ENCODE results near the gene PIK3R1. TPM values are rescaled to one million over a fixed set of nuclear protein-coding genes. Genes with fewer than 3 reads are reported as not detected.
A peak's percentile ranks its signal among the peaks of the same experiment; 100 is the strongest.

PIK3R1 gene
- total RNA-seq, 1 experiment from 2014 or later, result 11.4 TPM

GRCh38 chr5:68329554-68330255 is 114.1 kb downstream of the PIK3R1 start:
- DNase-seq (ENCODE audit: low spot score), result no peak

- DNase-seq (ENCODE audit: low spot score), result no peak
Measured at GRCh38 chr5:68330574-68330973, 115.0 kb downstream of the PIK3R1 start.

- peak; percentile 40 for DNase-seq (ENCODE audit: low spot score)
Measured at GRCh38 chr5:68331192-68332079, 115.9 kb downstream of the PIK3R1 start.

GRCh38 chr5:68332080-68332451 is 116.5 kb downstream of the PIK3R1 start:
- no peak for DNase-seq (ENCODE audit: low spot score)

GRCh38 chr5:68332556-68332955 is 117.0 kb downstream of the PIK3R1 start:
- no peak for DNase-seq (ENCODE audit: low spot score)

GRCh38 chr5:68333649-68334552 is 118.3 kb downstream of the PIK3R1 start:
- peak; percentile 96 for DNase-seq (ENCODE audit: low spot score)

- no peak for DNase-seq (ENCODE audit: low spot score)
Measured at GRCh38 chr5:68334553-68334886, 119.0 kb downstream of the PIK3R1 start.

GRCh38 chr5:68335075-68335474 is 119.5 kb downstream of the PIK3R1 start:
- no peak for DNase-seq (ENCODE audit: low spot score)

GRCh38 chr5:68336200-68336599 is 120.6 kb downstream of the PIK3R1 start:
- no peak for DNase-seq (ENCODE audit: low spot score)

GRCh38 chr5:68337235-68337634 is 121.7 kb downstream of the PIK3R1 start:
- no peak for DNase-seq (ENCODE audit: low spot score)

GRCh38 chr5:68339921-68340321 is 124.4 kb downstream of the PIK3R1 start:
- DNase-seq (ENCODE audit: low spot score), result no peak

GRCh38 chr5:68341006-68341405 is 125.5 kb downstream of the PIK3R1 start:
- DNase-seq (ENCODE audit: low spot score), result no peak

GRCh38 chr5:68342693-68343092 is 127.1 kb downstream of the PIK3R1 start:
- no peak for DNase-seq (ENCODE audit: low spot score)

- DNase-seq (ENCODE audit: low spot score), result peak; percentile 88
Measured at GRCh38 chr5:68343421-68343826, 127.9 kb downstream of the PIK3R1 start.

GRCh38 chr5:68344447-68345111 is 129.0 kb downstream of the PIK3R1 start:
- peak; percentile 83 for DNase-seq (ENCODE audit: low spot score)

GRCh38 chr5:68345171-68345570 is 129.6 kb downstream of the PIK3R1 start:
- DNase-seq (ENCODE audit: low spot score), result no peak

- DNase-seq (ENCODE audit: low spot score), result no peak
Measured at GRCh38 chr5:68345582-68345981, 130.0 kb downstream of the PIK3R1 start.

- DNase-seq (ENCODE audit: low spot score), result no peak
Measured at GRCh38 chr5:68347536-68347935, 132.0 kb downstream of the PIK3R1 start.

- DNase-seq (ENCODE audit: low spot score), result no peak
Measured at GRCh38 chr5:68348447-68349222, 133.1 kb downstream of the PIK3R1 start.

- DNase-seq (ENCODE audit: low spot score), result no peak
Measured at GRCh38 chr5:68350176-68350575, 134.6 kb downstream of the PIK3R1 start.
